HG02571 (cell line): Measurements from ENCODE around the gene ECM2.

Source experiments
- ATAC-seq: cut with Tn5 transposase; IDR thresholded peaks from one replicate; pipeline ENCODE4 v1.9.1; 2021; ENCODE audit warnings: mild to moderate bottlenecking, moderate library complexity; ENCODE audit not compliant: unreplicated experiment

The ECM2 gene

DNA sequence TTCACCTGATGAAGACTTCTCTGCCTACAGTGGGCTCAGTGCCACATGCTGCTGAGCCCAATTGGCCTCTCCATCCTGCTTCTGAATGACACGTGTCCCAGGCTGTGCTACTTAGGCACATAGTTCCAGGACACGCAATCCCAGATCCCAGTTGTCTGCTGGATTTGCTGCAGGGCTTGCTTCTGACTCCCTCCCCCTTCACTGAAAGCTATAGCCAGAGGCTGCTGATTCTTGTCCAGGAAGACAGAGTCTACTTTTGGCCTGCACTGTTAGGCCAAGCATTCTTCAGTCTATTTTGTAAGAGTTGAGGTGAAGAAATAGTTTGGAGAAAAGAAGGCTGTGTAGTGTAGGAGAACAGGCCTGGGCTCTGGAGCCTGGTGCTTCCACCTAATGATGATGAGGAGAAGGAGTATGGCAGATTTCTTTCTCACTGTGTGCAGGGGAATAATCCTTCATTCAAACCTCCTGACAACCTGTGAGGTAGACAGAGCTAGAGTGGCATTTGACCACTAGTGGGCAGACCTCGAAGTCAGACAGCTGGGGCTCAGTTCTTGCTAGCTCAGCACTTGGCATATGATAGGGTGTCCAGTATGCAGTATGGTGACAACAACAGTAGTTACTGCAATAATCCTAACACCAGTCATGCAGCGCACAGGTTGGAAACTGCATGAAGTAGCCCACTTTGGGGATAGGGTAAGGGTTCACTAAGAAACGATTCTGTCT is 34.0 kb downstream of the ECM2 start:
- ATAC-seq: no peak

GRCh38 chr9:92500725-92501124 is 35.1 kb downstream of the ECM2 start:
- ATAC-seq: no peak

- ATAC-seq: no peak
Observed at GRCh38 chr9:92499701-92500100, 36.1 kb downstream of the ECM2 start.

DNA sequence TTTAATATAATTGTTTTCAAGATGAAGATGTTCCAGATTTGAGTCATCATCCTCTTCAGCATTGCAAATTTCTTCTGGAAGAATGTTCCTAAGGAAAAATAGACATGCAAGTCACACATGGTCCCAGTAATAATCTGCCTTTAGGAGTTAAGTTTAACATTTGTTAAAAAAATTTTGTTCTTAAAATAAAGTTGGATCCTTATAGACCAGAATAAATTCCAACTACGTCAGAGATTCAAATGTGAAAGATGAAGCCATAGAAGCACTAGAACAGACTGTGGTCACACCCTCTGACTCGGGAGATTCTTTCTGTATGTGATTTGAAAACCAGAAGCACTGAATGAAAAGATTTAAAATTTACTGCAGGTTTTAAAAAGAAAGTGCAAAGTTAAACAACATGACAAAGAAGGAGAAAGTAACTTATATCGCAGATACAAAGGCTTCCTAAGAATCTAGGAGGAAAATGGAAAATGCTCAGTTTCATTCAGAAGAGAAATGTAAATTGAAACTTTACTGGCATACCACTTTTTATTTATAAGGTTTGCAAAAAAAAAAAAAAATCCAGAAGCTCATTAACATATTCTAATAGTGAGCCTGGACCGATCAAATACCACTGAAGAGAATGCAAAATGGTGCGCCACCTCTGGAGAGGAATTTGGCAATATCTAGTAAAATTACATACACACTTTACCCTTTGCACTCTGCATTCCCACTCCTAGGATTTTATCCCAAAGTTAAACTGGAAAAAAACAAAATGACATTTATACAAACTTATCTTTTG is 39.2 kb downstream of the ECM2 start:
- ATAC-seq: no peak

DNA sequence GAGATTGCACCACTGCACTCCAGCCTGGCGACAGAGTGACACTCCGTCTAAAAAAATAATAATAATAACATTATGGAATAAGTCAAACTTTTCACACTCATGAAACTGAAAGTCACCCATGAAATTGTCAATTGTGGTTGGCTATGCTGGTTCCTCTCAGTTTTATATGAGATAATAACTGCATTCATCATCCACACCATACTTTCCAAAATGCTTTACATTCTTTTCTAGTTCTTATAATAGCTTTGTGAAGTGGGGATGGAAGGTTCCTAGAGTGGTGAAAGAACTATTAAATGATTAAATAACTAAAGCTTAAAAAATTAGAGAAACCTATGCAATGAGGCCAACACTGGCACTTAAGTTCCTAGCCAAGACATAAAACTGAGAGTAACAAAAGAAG is 40.9 kb downstream of the ECM2 start:
- ATAC-seq: no peak

GRCh38 chr9:92493749-92494387 is 41.9 kb downstream of the ECM2 start:
- ATAC-seq: no peak

GRCh38 chr9:92492781-92493401 is 42.9 kb downstream of the ECM2 start:
- ATAC-seq: no peak

- ATAC-seq: no peak
Observed at GRCh38 chr9:92488681-92489550, 46.9 kb downstream of the ECM2 start.

DNA sequence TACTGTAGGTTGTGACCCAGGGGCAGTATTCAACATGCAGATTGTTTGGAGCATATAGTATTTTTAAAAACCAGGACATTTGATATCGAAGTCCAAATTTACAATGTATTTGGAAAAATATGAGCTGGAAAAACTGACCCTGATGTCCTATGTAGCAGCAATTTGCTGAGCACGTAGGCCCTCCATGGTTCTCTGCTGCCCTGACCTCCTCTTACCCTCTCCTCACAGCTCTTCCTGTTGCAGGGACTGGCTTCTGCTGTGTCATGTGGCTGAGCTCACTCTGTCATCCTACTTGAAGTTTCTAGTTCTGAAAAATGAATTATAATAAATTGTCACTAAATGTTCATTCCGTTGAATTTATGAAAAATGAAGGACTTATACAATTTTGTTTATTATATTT is 49.4 kb downstream of the ECM2 start:
- no peak for ATAC-seq

GRCh38 chr9:92484563-92484962 is 51.2 kb downstream of the ECM2 start:
- no peak for ATAC-seq

- no peak for ATAC-seq
Observed at GRCh38 chr9:92483627-92484545, 51.9 kb downstream of the ECM2 start.

DNA sequence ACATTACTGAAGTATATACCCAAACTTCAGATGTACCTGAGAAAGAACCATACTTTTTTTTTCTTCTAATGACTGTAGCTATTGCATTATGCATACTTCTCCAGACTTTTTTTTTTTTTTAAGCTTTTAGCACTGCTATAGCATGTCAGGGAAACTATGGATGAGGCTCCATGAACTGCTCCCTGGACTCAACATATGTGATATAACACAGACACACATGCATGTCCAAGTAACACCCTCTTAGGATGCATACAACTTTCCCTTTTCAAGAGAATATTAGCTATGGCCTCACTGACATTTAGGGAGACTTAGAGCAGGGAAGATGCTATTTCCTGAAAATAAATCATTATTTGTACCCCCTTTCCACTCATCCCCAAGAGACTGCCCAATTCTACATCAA is 53.0 kb downstream of the ECM2 start:
- no peak for ATAC-seq

- ATAC-seq: no peak
Observed at GRCh38 chr9:92482329-92482728, 53.5 kb downstream of the ECM2 start, which contains the start of gene ASPN. Gene ASPN, minus strand, starts transcription at chr9:92482506.

DNA sequence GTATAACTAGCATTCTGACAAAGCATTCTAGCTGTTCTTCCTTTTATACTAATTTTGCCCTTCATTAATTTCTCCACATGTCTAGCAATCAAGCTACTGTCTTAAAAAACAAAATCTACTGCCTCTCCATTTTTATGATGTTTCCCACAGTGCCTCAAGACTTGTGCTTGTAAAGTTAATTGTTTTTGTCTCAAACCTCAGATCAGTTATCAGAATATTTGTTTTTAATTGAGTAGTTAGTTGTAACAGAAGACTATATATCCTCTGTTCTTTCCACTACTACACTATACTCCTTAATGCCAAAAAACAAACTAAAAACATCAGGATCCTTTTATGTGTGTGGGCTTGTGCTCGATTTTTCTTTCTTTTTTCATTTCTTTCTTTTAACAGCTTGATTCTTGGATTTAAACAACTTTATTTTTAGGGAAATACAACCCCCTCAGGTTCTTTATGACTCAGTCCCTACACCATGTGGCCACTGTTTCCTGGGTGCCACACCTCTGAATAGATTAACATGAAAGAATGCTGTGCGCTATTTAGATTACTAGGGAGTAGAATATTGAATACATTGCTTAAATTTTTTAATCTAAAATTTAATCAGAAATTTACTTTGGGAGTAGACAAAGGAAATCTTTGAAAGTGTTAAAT is 54.7 kb downstream of the ECM2 start:
- ATAC-seq: no peak

DNA sequence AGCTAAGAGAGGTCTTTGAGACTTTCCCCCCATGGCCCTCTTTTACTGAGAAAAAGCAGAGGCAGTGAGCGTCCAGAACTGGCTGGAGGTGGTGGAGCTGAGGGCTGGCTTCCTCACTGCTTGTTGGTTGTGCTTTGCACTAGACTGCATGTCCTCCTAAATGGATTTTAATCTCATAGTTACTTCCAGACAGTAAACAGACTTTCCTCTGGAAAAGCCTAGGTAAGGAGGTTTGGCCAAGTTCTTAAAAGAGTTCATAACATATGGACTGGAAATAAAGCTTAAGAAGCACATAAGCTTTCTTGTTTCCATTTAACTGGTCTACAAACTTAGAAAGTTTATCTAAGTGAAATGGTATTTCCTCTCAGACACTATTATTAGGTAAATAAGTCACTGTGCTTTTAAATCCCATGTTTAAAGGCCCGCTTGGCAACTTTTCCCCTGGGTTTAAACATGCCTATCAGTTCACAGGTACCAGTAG is 55.5 kb downstream of the ECM2 start:
- no peak for ATAC-seq

DNA sequence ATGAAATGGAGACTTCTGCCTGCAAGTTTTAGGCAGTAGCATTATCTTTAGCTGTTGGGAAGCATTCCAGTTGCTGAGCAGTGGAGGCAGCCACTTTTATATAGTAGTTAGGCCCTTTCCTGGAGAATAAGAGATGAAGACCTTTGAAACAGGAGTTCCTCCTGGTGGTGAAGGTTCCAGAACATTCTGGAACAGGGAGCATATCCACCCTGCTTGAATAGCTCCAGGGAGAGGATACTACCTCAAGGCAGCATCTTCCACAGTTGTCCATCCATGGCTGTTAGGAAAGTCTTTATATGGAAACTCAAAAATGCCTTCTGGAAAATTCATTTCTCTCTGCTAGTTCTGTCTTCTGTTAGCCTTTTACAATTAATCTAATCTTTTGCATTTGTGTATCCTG is 56.4 kb downstream of the ECM2 start:
- no peak for ATAC-seq

- no peak for ATAC-seq
Observed at GRCh38 chr9:92478783-92479182, 57.0 kb downstream of the ECM2 start.

GRCh38 chr9:92476962-92477361 is 58.8 kb downstream of the ECM2 start:
- ATAC-seq: no peak

GRCh38 chr9:92474587-92474986 is 61.2 kb downstream of the ECM2 start:
- ATAC-seq: no peak
